Endothelial cell of umbilical vein (primary cell): Measurements from ENCODE around the gene EFCAB8. TPM values are rescaled to one million over a fixed set of nuclear protein-coding genes. Genes with fewer than 3 reads are reported as not detected.

Experiments
- BruUV-seq: library from RNA; stranded (reverse); fragments of 400-500 nt; replicated peaks from 2 replicates; lab custom pipeline; 2021; lab: Mats Ljungman, UMichigan
- CTCF ChIA-PET: fragments of 300-600, 350-600 bp; sonication (Branson Sonifier 250); formaldehyde crosslinking; loops from one replicate; lab custom pipeline; 2021; ENCODE audit warnings: antibody characterized with exemption, inconsistent platforms; lab: Charles Lee
- POLR2A ChIA-PET: fragments of 300-600, 350-600 bp; sonication (Branson Sonifier 250); formaldehyde crosslinking; loops from one replicate; lab custom pipeline; 2021; ENCODE audit warnings: antibody characterized with exemption, inconsistent platforms; lab: Charles Lee
- DNase-seq: peaks from one replicate; pipeline ENCODE4 v3.0.0-alpha.2; 2011; ENCODE audit warnings: low read depth, low spot score
- FAIRE-seq: peaks from 2 replicates; lab custom pipeline; 2011; peaks lifted over from hg19 to GRCh38; lab: Jason Lieb, UNC
- H2AFZ ChIP-seq: 2 replicates; pipeline ENCODE4 v1.6.0; 2012; ENCODE audit warnings: low read depth, low read length, control low read depth, inconsistent platforms
- H3K27ac ChIP-seq: 2 replicates; pipeline ENCODE4 v1.5.1; 2011; ENCODE audit warnings: low read depth, mild to moderate bottlenecking, control low read depth, low read length, moderate library complexity; ENCODE audit not compliant: insufficient read depth
- H3K27me3 ChIP-seq, 2 experiments: 2 replicates each; pipeline versions ENCODE4 v1.6.0 to v1.6.1; 2011; ENCODE audit warnings: low read length in 2 of 2, mixed read lengths in 1 of 2; ENCODE audit not compliant: control insufficient read depth in 2 of 2, insufficient read depth in 2 of 2
- H3K36me3 ChIP-seq, 2 experiments: 2 replicates in 1 of 2; 3 replicates in 1 of 2; pipeline ENCODE4 v1.5.1; 2011; ENCODE audit warnings: low read length in 2 of 2, mild to moderate bottlenecking in 1 of 2, moderate library complexity in 1 of 2; ENCODE audit not compliant: control insufficient read depth in 2 of 2, insufficient read depth in 2 of 2; ENCODE audit errors: extremely low read depth in 1 of 2
- H3K4me1 ChIP-seq: 3 replicates; pipeline ENCODE4 v1.5.1; 2011; ENCODE audit warnings: mild to moderate bottlenecking, low read length; ENCODE audit not compliant: control insufficient read depth, insufficient read depth; ENCODE audit errors: extremely low read depth
- H3K4me2 ChIP-seq: 2 replicates; pipeline ENCODE4 v1.6.1; 2011; ENCODE audit warnings: low read length, control low read depth, mixed read lengths; ENCODE audit not compliant: insufficient read depth
- H3K4me3 ChIP-seq, 3 experiments: fragments of 200-600 bp in 1 of 3; sonication (generic), shearing (Covaris generic) in 1 of 3; replicated peaks in 1 of 3; 2 replicates each; pipeline ENCODE4 v1.5.1; 2011 to 2016; ENCODE audit warnings: control low read depth in 3 of 3, low read length in 3 of 3, mild to moderate bottlenecking in 2 of 3, inconsistent platforms in 1 of 3, low read depth in 1 of 3, moderate library complexity in 1 of 3; ENCODE audit not compliant: insufficient read depth in 1 of 3
- H3K79me2 ChIP-seq: 2 replicates; pipeline ENCODE4 v1.6.0; 2012; ENCODE audit warnings: low read length, inconsistent platforms; ENCODE audit not compliant: control insufficient read depth, insufficient read depth
- H3K9ac ChIP-seq: replicated peaks from 2 replicates; pipeline ENCODE3; 2011; ENCODE audit warnings: low read length, control low read depth; ENCODE audit not compliant: insufficient read depth; ENCODE audit errors: extremely low read depth
- H3K9me1 ChIP-seq: replicated peaks from 3 replicates; pipeline ENCODE4 v1.6.0; 2011; ENCODE audit warnings: mild to moderate bottlenecking, low read length; ENCODE audit not compliant: control insufficient read depth, insufficient read depth; ENCODE audit errors: extremely low read depth
- H3K9me3 ChIP-seq: replicated peaks from 2 replicates; pipeline ENCODE4 v1.5.1; 2012; ENCODE audit warnings: low read length, inconsistent platforms; ENCODE audit not compliant: control insufficient read depth, insufficient read depth
- H4K20me1 ChIP-seq: replicated peaks from 2 replicates; pipeline ENCODE3; 2011; ENCODE audit warnings: mild to moderate bottlenecking, low read length; ENCODE audit not compliant: control insufficient read depth, insufficient read depth; ENCODE audit errors: extremely low read depth
- EZH2 ChIP-seq: IDR thresholded peaks from 2 replicates; pipeline ENCODE4 v1.6.1; 2012; ENCODE audit warnings: borderline replicate concordance, low read depth, mild to moderate bottlenecking, moderate library complexity, low read length, inconsistent platforms; ENCODE audit not compliant: severe bottlenecking
- FOS ChIP-seq: IDR thresholded peaks from 2 replicates; pipeline ENCODE4 v1.6.1; 2011; ENCODE audit warnings: mild to moderate bottlenecking, low read length, moderate library complexity, borderline replicate concordance; ENCODE audit not compliant: insufficient read depth
- GATA2 ChIP-seq: IDR thresholded peaks from 2 replicates; pipeline ENCODE4 v1.7.0; 2011; ENCODE audit warnings: low read depth, mild to moderate bottlenecking, moderate library complexity, mixed read lengths, low read length; ENCODE audit not compliant: insufficient read length, insufficient read depth
- JUN ChIP-seq: IDR thresholded peaks from 2 replicates; pipeline ENCODE4 v1.6.1; 2011; ENCODE audit warnings: borderline replicate concordance, low read depth; ENCODE audit not compliant: insufficient read length, insufficient read depth
- MAX ChIP-seq: IDR thresholded peaks from 2 replicates; pipeline ENCODE4 v1.6.1; 2011; ENCODE audit not compliant: insufficient read depth, insufficient read length
- MYC ChIP-seq: IDR thresholded peaks from one replicate; pipeline ENCODE4 v1.6.1; 2011; ENCODE audit warnings: mild to moderate bottlenecking, low read depth, low read length
- POLR2A ChIP-seq: IDR thresholded peaks from 2 replicates; pipeline ENCODE4 v1.6.1; 2012; ENCODE audit warnings: low read depth, mild to moderate bottlenecking, control low read depth, low read length
- POLR2AphosphoS5 ChIP-seq: IDR thresholded peaks from 2 replicates; pipeline ENCODE4 v1.6.1; 2012; ENCODE audit warnings: low read depth, mild to moderate bottlenecking, control low read depth, low read length, moderate library complexity; ENCODE audit not compliant: insufficient read depth
- dilution Hi-C: fragments of 300-500 bp; cut with MboI; formaldehyde crosslinking; loops from one replicate; pipeline ENCODE4 v1.15.0; 2019; ENCODE audit warnings: low sequenced_read_pairs; ENCODE audit not compliant: extremely low pct_ligation_motif_present
- intact Hi-C: fragments of 100-400 bp; cut with micrococcal nuclease; formaldehyde crosslinking; loops from one replicate; pipeline ENCODE4 v1.10.0; 2022
- polyA plus RNA-seq, 4 experiments: library from polyadenylated mRNA; depleted of rRNA in 3 of 4; stranded (reverse) in 3 of 4; unstranded in 1 of 4; fragments of >200 nt; gene quantifications; 2 replicates each; pipeline versions ENCODE4 v1.2.1 to v1.2.3, GENCODE V29; 2011 to 2012; ENCODE audit warnings: missing spikeins in 1 of 4
- total RNA-seq: library from RNA; stranded (reverse); gene quantifications from 2 replicates; pipeline ENCODE4 v1.2.3, GENCODE V29; 2021
- TF ChIP-seq, protein P1 (sequence below), 2 donors: IDR thresholded peaks; 1 replicate in 1 of 2; 2 replicates in 1 of 2; pipeline ENCODE4 v1.5.1; 2011; ENCODE audit warnings: low read length in 2 of 2, mild to moderate bottlenecking in 2 of 2, moderate library complexity in 2 of 2, control low read depth in 1 of 2, inconsistent platforms in 1 of 2, low read depth in 1 of 2; ENCODE audit not compliant: insufficient read depth in 1 of 2; ENCODE audit errors: extremely low read depth in 1 of 2

The EFCAB8 gene
- total and polyA plus RNA-seq, 2 donors (not counting 3 experiments of a cell fraction or from before 2014, with no cell fraction given): 0.01 to 0.31 TPM

DNA sequence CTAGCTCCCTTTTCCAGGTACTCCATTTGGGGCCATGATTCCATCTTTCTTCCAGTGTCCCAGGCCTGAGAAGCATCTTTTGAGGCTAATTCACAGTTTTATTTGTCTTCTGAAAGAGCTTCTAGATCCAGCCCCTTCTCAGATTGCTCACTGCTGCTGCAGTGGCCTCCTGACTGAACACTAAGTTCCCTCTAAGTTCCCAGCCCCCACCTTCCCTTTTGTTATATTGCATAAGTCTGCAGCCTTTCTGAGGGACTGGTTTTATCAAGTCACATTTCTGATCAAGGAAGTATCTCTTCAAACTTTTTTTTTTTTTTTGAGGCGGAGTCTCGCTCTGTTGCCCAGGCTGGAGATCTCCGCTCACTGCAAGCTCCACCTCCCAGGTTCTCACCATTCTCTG is 28.3 kb upstream of the EFCAB8 start:
- H4K20me1 ChIP-seq: peaks cover 14% of the 10 kb centered on the region
- no peak for DNase-seq
- CTCF ChIA-PET: interaction anchor here (1.5 to 1.8 kb wide), 3 partner anchors 11 to 52 kb away, joined by 3 to 7 read pairs (median 4); partner anchors contain the start of gene MAPRE1
- TF ChIP-seq JUN: no peak
- TF ChIP-seq POLR2A: no peak
- TF ChIP-seq MYC: no peak
- TF ChIP-seq MAX: no peak
- TF ChIP-seq GATA2: no peak
- TF ChIP-seq, protein P1, sequence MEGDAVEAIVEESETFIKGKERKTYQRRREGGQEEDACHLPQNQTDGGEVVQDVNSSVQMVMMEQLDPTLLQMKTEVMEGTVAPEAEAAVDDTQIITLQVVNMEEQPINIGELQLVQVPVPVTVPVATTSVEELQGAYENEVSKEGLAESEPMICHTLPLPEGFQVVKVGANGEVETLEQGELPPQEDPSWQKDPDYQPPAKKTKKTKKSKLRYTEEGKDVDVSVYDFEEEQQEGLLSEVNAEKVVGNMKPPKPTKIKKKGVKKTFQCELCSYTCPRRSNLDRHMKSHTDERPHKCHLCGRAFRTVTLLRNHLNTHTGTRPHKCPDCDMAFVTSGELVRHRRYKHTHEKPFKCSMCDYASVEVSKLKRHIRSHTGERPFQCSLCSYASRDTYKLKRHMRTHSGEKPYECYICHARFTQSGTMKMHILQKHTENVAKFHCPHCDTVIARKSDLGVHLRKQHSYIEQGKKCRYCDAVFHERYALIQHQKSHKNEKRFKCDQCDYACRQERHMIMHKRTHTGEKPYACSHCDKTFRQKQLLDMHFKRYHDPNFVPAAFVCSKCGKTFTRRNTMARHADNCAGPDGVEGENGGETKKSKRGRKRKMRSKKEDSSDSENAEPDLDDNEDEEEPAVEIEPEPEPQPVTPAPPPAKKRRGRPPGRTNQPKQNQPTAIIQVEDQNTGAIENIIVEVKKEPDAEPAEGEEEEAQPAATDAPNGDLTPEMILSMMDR (IDR thresholded peaks at IDR 0.05; ENCODE audit: extremely low read depth in 1 of 2, insufficient read depth in 1 of 2, low read depth in 1 of 2, low read length in 2 of 2): no peak
- no peak for TF ChIP-seq EZH2
- TF ChIP-seq FOS: no peak
- no peak for TF ChIP-seq POLR2AphosphoS5
- no peak for FAIRE-seq
- dilution Hi-C loops: no loop called here
- BruUV-seq: no TSS peak
- no peak overlapping the region for H3K9ac ChIP-seq
- no peaks in the 10 kb centered on the region for H3K27me3 ChIP-seq
- H3K79me2 ChIP-seq: peaks cover 83% of the 10 kb centered on the region
- H3K4me2 ChIP-seq: no peak overlapping the region
- no peaks in the 10 kb centered on the region for H3K9me3 ChIP-seq
- no peak overlapping the region for H3K27ac ChIP-seq
- H3K4me3 ChIP-seq: no peak overlapping the region
- H3K4me1 ChIP-seq: peaks cover 18% of the 10 kb centered on the region
- no peak overlapping the region for H2AFZ ChIP-seq
- POLR2A ChIA-PET: interaction anchor here (1.3 kb wide), 1 partner anchor 10 kb away, joined by 6 read pairs; no protein-coding TSS in a partner anchor
- H3K36me3 ChIP-seq: peaks cover 7 to 33% of the 10 kb centered on the region in 2 experiments
- no peaks in the 10 kb centered on the region for H3K9me1 ChIP-seq
- intact Hi-C loops: no loop called here
